Muscle layer of colon (tissue), 2 donors: ENCODE measurements around the gene BCL6.

Experiments used
- H3K27ac ChIP-seq: one replicate; pipeline ENCODE4 v1.7.0; 2013; ENCODE audit warnings: low read depth, mild to moderate bottlenecking, low read length, moderate library complexity
- H3K27me3 ChIP-seq, 2 donors: one replicate each; pipeline ENCODE4 v1.7.0; 2013; ENCODE audit warnings: low read length in 2 of 2, mild to moderate bottlenecking in 2 of 2; ENCODE audit not compliant: insufficient read depth in 2 of 2, control insufficient read depth in 1 of 2
- H3K36me3 ChIP-seq: one replicate; pipeline ENCODE4 v1.7.0; 2013; ENCODE audit warnings: mild to moderate bottlenecking, low read length; ENCODE audit not compliant: insufficient read depth
- H3K4me1 ChIP-seq: one replicate; pipeline ENCODE4 v1.7.0; 2013; ENCODE audit warnings: mild to moderate bottlenecking, low read length; ENCODE audit not compliant: insufficient read depth
- H3K4me3 ChIP-seq, 2 donors: one replicate each; pipeline ENCODE4 v1.7.0; 2013; ENCODE audit warnings: low read length in 2 of 2, low read depth in 1 of 2, mild to moderate bottlenecking in 1 of 2, moderate library complexity in 1 of 2
- H3K9ac ChIP-seq: one replicate; pipeline ENCODE4 v1.7.0; 2013; ENCODE audit warnings: low read length
- H3K9me3 ChIP-seq: one replicate; pipeline ENCODE4 v1.7.0; 2013; ENCODE audit warnings: mild to moderate bottlenecking, low read length
- donor health status: abdominal sarcoma.
- donor health status: Adenocarcinoma of cecum.

Gene BCL6

GRCh38 chr3:187679638-187680396, 65.5 kb downstream of the BCL6 start:
- no peak overlapping the region for H3K9ac ChIP-seq
- no peak overlapping the region for H3K27ac ChIP-seq
- no peak overlapping the region for H3K4me3 ChIP-seq
- H3K4me1 ChIP-seq, result no peaks in the 10 kb centered on the region
- H3K36me3 ChIP-seq, result no peaks in the 10 kb centered on the region
- H3K9me3 ChIP-seq, result no peaks in the 10 kb centered on the region
- H3K27me3 ChIP-seq, result no peaks in the 10 kb centered on the region

DNA sequence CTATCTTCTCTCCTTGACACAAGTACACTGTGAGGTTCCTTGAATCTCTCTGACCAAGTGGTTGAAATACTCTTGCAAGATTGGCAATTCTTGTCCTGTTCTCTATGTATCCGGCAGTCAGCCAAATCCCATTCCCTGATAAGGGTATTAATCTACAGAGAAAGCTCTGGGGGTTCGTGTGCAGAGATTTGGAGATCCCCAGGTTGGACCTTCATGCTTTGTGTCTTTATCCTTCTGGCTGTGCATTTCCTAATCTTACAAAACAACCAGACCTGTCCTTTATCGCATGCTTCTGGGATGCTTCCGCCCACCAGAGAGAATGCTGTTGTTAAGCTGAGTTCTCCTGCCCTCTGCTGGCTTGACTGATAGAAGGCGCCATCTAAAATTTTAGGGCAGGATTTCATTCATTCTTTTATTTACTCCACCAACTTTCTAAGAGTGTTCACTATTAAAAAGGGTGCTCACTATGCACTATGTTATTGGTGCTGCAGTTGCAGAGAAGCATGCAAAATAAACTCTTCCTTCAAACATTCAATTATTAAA, 66.5 kb downstream of the BCL6 start:
- Histone ChIP-seq H3K36me3 (no peaks in the 10 kb centered on the region), H3K9ac (no peak overlapping the region), H3K27ac (no peak overlapping the region), H3K4me3 (no peak overlapping the region), H3K9me3 (no peaks in the 10 kb centered on the region), H3K4me1 (no peaks in the 10 kb centered on the region), H3K27me3 (no peaks in the 10 kb centered on the region)

- Histone ChIP-seq H3K36me3 (no peaks in the 10 kb centered on the region), H3K4me1 (no peaks in the 10 kb centered on the region), H3K9ac (no peak overlapping the region), H3K4me3 (no peak overlapping the region), H3K27me3 (no peaks in the 10 kb centered on the region), H3K9me3 (no peaks in the 10 kb centered on the region), H3K27ac (no peak overlapping the region)
These were observed 67.7 kb downstream of the BCL6 start for GRCh38 chr3:187677604-187678003.

GRCh38 chr3:187673012-187673411, 72.3 kb downstream of the BCL6 start:
- no peaks in the 10 kb centered on the region for H3K9me3 ChIP-seq
- no peaks in the 10 kb centered on the region for H3K36me3 ChIP-seq
- no peak overlapping the region for H3K27ac ChIP-seq
- no peak overlapping the region for H3K9ac ChIP-seq
- H3K4me1 ChIP-seq, result no peaks in the 10 kb centered on the region
- H3K27me3 ChIP-seq, result peaks cover 0 to 6% of the 10 kb centered on the region in 2 donors
- no peak overlapping the region for H3K4me3 ChIP-seq
